Karpas-422 (cell line): Measurements from ENCODE around the gene ARMS2. TPM values are rescaled to one million over a fixed set of nuclear protein-coding genes. Genes with fewer than 3 reads are reported as not detected.

Experiments
- DNase-seq: peaks from one replicate; pipeline ENCODE4 v3.0.0-alpha.2; 2015
- H2AFZ ChIP-seq: fragments of 200-600 bp; sonication (generic); 2 replicates; pipeline ENCODE4 v1.6.1; 2014; ENCODE audit warnings: antibody characterized with exemption, low read length, mixed read lengths
- H3K27ac ChIP-seq: fragments of 200-600 bp; sonication (generic); 2 replicates; pipeline ENCODE4 v1.5.1; 2014; ENCODE audit warnings: mild to moderate bottlenecking, low read length, moderate library complexity
- H3K27me3 ChIP-seq: fragments of 200-600 bp; sonication (generic); 2 replicates; pipeline ENCODE4 v1.6.1; 2014; ENCODE audit warnings: low read length, mixed read lengths
- H3K36me3 ChIP-seq: fragments of 200-600 bp; sonication (generic); 2 replicates; pipeline ENCODE4 v1.6.1; 2014; ENCODE audit warnings: low read length, mixed read lengths; ENCODE audit not compliant: insufficient read depth
- H3K4me1 ChIP-seq: fragments of 200-600 bp; sonication (generic); 2 replicates; pipeline ENCODE4 v1.6.1; 2014; ENCODE audit warnings: mild to moderate bottlenecking, low read length, mixed read lengths
- H3K4me2 ChIP-seq: fragments of 200-600 bp; sonication (generic); 2 replicates; pipeline ENCODE4 v1.6.1; 2014; ENCODE audit warnings: low read length, low read depth, mild to moderate bottlenecking; ENCODE audit not compliant: poor library complexity, severe bottlenecking
- H3K4me3 ChIP-seq: fragments of 200-600 bp; sonication (generic); 2 replicates; pipeline ENCODE4 v1.5.1; 2014; ENCODE audit warnings: mild to moderate bottlenecking, antibody characterized with exemption, low read length, mixed read lengths
- H3K79me2 ChIP-seq: fragments of 200-600 bp; sonication (generic); 2 replicates; pipeline ENCODE4 v1.6.1; 2014; ENCODE audit warnings: mild to moderate bottlenecking, low read length, mixed read lengths
- H3K9ac ChIP-seq: fragments of 200-600 bp; sonication (generic); 2 replicates; pipeline ENCODE4 v1.6.0; 2014; ENCODE audit warnings: low read length
- H3K9me2 ChIP-seq: fragments of 200-600 bp; sonication (generic), shearing (Covaris generic); replicated peaks from 2 replicates; pipeline ENCODE4 v1.6.0; 2014; ENCODE audit warnings: mild to moderate bottlenecking, low read length, moderate library complexity; ENCODE audit not compliant: insufficient read depth
- H3K9me3 ChIP-seq: fragments of 300-700, 200-600 bp; sonication (generic); 2 replicates; pipeline ENCODE4 v1.6.1; 2014; ENCODE audit warnings: low read length, mixed read lengths
- H4K20me1 ChIP-seq: fragments of 200-600 bp; sonication (generic); 2 replicates; pipeline ENCODE4 v1.6.1; 2014; ENCODE audit warnings: mild to moderate bottlenecking, antibody characterized with exemption, low read length, low read depth; ENCODE audit not compliant: insufficient read depth
- total RNA-seq: library from RNA; depleted of rRNA; stranded (reverse); fragments of >200 nt; shearing (Covaris generic); gene quantifications from 2 replicates; pipeline ENCODE4 v1.2.3, GENCODE V29; 2014; ENCODE audit warnings: low replicate concordance

Gene ARMS2
- total RNA-seq, 1 experiment from 2014 or later = not detected

GRCh38 chr10:122490786-122491680 is 36.6 kb downstream of the ARMS2 start:
- no peaks in the 10 kb centered on the region for H3K9me3 ChIP-seq
- no peaks in the 10 kb centered on the region for H3K36me3 ChIP-seq
- H3K27ac ChIP-seq = no peak overlapping the region
- no peak overlapping the region for H3K9ac ChIP-seq
- H3K79me2 ChIP-seq = no peaks in the 10 kb centered on the region
- no peaks in the 10 kb centered on the region for H3K9me2 ChIP-seq
- H2AFZ ChIP-seq = no peak overlapping the region
- no peak overlapping the region for H3K4me2 ChIP-seq
- H3K4me3 ChIP-seq = no peak overlapping the region
- DNase-seq = no peak
- H3K4me1 ChIP-seq = no peaks in the 10 kb centered on the region
- H4K20me1 ChIP-seq = no peaks in the 10 kb centered on the region
- H3K27me3 ChIP-seq = no peaks in the 10 kb centered on the region

DNA sequence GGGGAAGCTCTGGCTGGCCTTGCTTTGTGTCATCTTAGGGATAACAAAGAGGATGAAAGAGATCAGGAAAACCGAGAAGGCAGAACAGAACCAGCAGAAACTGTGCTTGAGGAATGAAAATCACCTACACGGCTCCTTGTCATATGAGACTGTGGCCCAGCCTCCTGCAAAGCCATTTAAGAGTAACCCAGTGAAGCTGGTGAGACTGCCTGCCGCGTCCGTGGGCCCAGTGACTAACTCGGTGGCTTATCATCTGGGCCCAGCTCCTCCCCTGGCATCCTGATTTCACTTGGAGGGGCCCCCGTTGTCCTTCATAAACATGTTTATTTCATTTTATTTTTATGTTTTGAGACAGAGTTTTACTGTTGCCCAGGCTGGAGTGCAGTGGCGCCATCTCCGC is 37.6 kb downstream of the ARMS2 start:
- Histone ChIP-seq H2AFZ (no peak overlapping the region), H3K4me1 (no peaks in the 10 kb centered on the region), H3K4me2 (no peak overlapping the region), H3K36me3 (no peaks in the 10 kb centered on the region), H3K9me2 (no peaks in the 10 kb centered on the region), H4K20me1 (no peaks in the 10 kb centered on the region), H3K4me3 (no peak overlapping the region), H3K9me3 (no peaks in the 10 kb centered on the region), H3K79me2 (no peaks in the 10 kb centered on the region), H3K9ac (no peak overlapping the region), H3K27ac (no peak overlapping the region), H3K27me3 (no peaks in the 10 kb centered on the region)
- no peak for DNase-seq

DNA sequence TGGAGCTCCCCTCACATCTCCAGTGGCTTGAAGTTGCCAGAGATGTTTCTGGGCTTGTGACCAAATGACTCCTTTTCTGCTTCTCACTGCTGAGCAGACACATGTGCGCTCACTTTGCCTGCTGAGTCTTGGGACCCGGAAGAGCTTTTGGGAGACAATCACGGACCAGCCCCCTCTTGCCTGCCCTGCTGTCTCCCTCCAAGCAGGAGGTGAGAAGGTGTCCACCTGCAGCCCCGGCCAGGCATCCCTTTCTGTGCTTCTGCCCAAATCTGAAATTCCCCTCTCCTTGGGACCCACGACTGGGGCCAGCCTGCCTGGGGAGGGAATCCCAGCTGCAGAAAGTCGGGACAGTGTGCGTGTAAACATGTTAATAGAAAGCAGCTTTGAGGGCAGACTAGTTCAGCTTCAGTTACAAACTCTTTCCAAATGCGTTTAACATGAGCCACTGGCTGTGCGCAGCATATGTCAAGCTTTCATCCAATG is 38.6 kb downstream of the ARMS2 start:
- Histone ChIP-seq H3K4me3 (no peak overlapping the region), H3K9me3 (no peaks in the 10 kb centered on the region), H3K27ac (no peak overlapping the region), H3K4me1 (no peaks in the 10 kb centered on the region), H3K9me2 (no peaks in the 10 kb centered on the region), H3K4me2 (no peak overlapping the region), H4K20me1 (no peaks in the 10 kb centered on the region), H3K9ac (no peak overlapping the region), H3K36me3 (no peaks in the 10 kb centered on the region), H2AFZ (no peak overlapping the region), H3K27me3 (no peaks in the 10 kb centered on the region), H3K79me2 (no peaks in the 10 kb centered on the region)
- DNase-seq = no peak

GRCh38 chr10:122493761-122494160 is 39.3 kb downstream of the ARMS2 start:
- Histone ChIP-seq H3K4me3 (no peak overlapping the region), H3K27ac (no peak overlapping the region), H3K9me3 (no peaks in the 10 kb centered on the region), H3K4me2 (no peak overlapping the region), H3K4me1 (no peaks in the 10 kb centered on the region), H4K20me1 (no peaks in the 10 kb centered on the region), H3K9me2 (no peaks in the 10 kb centered on the region), H3K27me3 (no peaks in the 10 kb centered on the region), H3K79me2 (no peaks in the 10 kb centered on the region), H3K36me3 (no peaks in the 10 kb centered on the region), H2AFZ (no peak overlapping the region), H3K9ac (no peak overlapping the region)
- no peak for DNase-seq

DNA sequence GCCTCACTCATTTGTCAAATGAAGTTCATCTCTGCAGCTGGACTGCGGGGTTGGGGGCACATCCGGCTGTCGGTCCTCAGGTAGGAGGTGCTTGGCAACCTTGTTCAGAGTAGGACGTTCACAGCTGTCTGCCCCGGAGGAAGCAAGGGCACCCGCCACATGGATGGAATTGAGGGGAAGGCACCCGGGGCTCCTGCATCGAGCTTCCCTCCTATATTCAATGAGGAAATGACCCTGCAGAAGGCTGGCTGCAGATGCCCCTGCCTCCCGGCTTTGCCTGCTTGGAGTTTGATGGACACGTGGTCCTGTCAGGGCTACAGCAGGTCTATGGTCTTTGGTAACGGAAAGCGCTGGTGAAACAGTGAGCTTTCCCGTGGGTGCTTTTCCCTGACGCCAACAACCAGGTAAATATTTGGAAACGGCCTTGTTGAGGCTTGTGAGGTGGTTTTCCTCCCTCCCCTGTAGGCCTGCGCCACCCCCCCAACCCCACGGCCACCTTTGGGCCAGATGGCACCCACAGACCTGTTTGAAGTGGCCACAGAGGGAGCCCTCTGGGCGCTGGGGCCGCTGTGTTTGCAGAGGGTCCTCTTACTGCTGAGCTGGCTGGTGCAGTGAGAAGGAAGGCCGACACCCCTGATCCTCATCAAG is 39.8 kb downstream of the ARMS2 start:
- DNase-seq = no peak
- no peaks in the 10 kb centered on the region for H3K4me1 ChIP-seq
- H3K27ac ChIP-seq = no peak overlapping the region

GRCh38 chr10:122494833-122495232 is 40.4 kb downstream of the ARMS2 start:
- H3K27ac ChIP-seq = no peak overlapping the region
- H3K9me3 ChIP-seq = no peaks in the 10 kb centered on the region
- H3K9ac ChIP-seq = no peak overlapping the region

More for the DNA sequence above, 39.8 kb downstream of the ARMS2 start:
- Histone ChIP-seq H3K79me2 (no peaks in the 10 kb centered on the region), H4K20me1 (no peaks in the 10 kb centered on the region), H3K36me3 (no peaks in the 10 kb centered on the region), H3K4me2 (no peak overlapping the region), H3K27me3 (no peaks in the 10 kb centered on the region), H3K4me3 (no peak overlapping the region), H3K9me3 (no peaks in the 10 kb centered on the region), H3K9ac (no peak overlapping the region), H3K9me2 (no peaks in the 10 kb centered on the region), H2AFZ (no peak overlapping the region)

DNA sequence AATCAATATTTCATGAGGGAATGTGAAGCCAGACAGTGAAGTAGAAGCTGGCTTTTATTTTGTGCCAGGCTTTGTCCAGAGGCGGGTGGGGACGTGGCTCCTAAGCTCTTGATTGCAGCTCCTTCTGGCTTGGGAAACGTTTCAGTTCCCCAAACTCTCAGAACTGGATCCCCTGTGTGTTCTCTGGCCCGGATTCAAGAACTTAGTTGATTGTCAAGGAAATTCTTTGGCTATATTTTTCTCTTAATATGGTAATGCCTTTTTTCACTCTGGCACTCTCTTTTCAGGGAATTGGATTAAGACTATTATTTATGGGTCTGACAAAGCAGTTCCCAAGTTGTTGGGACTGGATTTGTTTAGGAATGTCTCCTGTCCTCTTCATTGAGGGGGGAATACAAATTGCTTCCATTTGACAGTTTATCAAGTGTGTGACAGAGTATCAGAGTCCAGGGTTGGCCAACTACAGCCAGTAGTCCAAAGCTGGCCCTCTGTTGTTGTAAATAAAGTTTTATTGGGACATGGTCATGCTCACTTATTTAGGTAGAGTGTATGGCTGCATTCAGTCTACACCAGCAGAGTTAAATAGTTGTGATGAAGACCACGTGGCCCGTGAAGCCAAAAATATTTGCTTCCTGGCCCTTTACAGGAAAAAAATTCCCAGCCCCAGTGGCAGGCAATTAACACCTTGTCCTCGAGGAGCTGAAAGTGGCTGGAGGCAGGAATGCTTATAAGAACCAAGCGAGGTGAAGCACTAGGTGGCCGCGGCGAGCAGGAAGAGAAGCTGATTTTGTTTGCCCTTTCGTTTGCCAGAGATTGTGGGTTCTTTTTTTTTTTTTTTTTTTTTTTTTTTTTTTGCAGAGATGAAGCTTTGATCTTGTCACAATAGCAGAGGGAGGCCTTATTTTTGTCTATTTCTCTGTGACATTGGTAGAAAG is 41.2 kb downstream of the ARMS2 start:
- H3K27ac ChIP-seq = no peak overlapping the region
- H3K27me3 ChIP-seq = no peaks in the 10 kb centered on the region
- H3K9me2 ChIP-seq = no peaks in the 10 kb centered on the region
- no peak overlapping the region for H3K9ac ChIP-seq
- no peak overlapping the region for H3K4me2 ChIP-seq
- no peak overlapping the region for H2AFZ ChIP-seq
- no peaks in the 10 kb centered on the region for H3K9me3 ChIP-seq
- H4K20me1 ChIP-seq = no peaks in the 10 kb centered on the region
- H3K4me3 ChIP-seq = no peak overlapping the region
- no peak for DNase-seq
- H3K4me1 ChIP-seq = no peaks in the 10 kb centered on the region
- no peaks in the 10 kb centered on the region for H3K36me3 ChIP-seq
- no peaks in the 10 kb centered on the region for H3K79me2 ChIP-seq

More at GRCh38 chr10:122494833-122495232, 40.4 kb downstream of the ARMS2 start:
- Histone ChIP-seq H3K4me2 (no peak overlapping the region), H3K27me3 (no peaks in the 10 kb centered on the region), H4K20me1 (no peaks in the 10 kb centered on the region), H3K4me1 (no peaks in the 10 kb centered on the region), H3K9me2 (no peaks in the 10 kb centered on the region), H3K4me3 (no peak overlapping the region), H3K79me2 (no peaks in the 10 kb centered on the region), H2AFZ (no peak overlapping the region), H3K36me3 (no peaks in the 10 kb centered on the region)
- no peak for DNase-seq
